Brain microvascular endothelial cell (primary cell): ENCODE data around the gene SPATA31E1.

Experiments used
- DNase-seq: peaks from one replicate; pipeline ENCODE4 v3.0.0-alpha.2; 2020
- H3K27ac ChIP-seq: fragments of 250-450 bp; sonication (Bioruptor Pico); 2 replicates; pipeline ENCODE4 v1.5.1; 2020; ENCODE audit warnings: mild to moderate bottlenecking, moderate library complexity
- H3K27me3 ChIP-seq: fragments of 250-450 bp; sonication (Bioruptor Pico); replicated peaks from 2 replicates; pipeline ENCODE4 v1.5.1; 2020; ENCODE audit warnings: mild to moderate bottlenecking
- H3K36me3 ChIP-seq: fragments of 250-450 bp; sonication (Bioruptor Pico); replicated peaks from 2 replicates; pipeline ENCODE4 v1.5.1; 2020; ENCODE audit warnings: mild to moderate bottlenecking
- H3K4me3 ChIP-seq: 2 replicates; pipeline ENCODE4 v1.5.1; 2011; ENCODE audit warnings: low read depth, mild to moderate bottlenecking, control low read depth, low read length, moderate library complexity
- CTCF ChIP-seq: IDR thresholded peaks from 2 replicates; pipeline ENCODE4 v1.5.1; 2011; ENCODE audit warnings: low read depth, mild to moderate bottlenecking, moderate library complexity, low read length, control low read depth, inconsistent platforms; ENCODE audit errors: missing control alignments
- in situ Hi-C: cut with HindIII; loops from 2 replicates; pipeline ENCODE4 v1.10.0; 2017; ENCODE audit warnings: low sequenced_read_pairs, low pct_ligation_motif_present

SPATA31E1 gene

DNA sequence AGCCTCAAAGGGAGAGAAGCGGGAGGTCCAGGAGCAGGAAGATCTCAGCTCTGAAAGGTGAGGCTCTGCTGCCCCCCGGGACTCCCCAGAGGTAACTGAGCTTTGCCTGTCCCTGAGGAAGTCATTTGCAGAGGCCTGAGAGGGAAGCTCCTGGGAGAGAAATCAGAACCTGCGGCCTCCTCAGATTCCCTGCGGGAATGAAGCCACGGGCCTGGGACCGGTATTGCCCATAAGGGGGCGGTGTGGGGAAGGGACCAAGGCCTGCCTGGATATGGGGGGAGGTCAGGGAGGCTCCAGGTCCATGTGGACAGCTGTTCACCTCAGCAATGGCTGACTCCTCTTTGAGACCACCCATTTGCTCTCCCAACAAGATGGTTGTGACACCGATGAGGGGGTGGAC lies 1.3 kb downstream of the SPATA31E1 start:
- no peak overlapping the region for H3K4me3 ChIP-seq
- H3K27me3 ChIP-seq, result no peaks in the 10 kb centered on the region
- peak; percentile 39 for TF ChIP-seq CTCF
- in situ Hi-C loops, result no loop called here
- H3K36me3 ChIP-seq, result no peaks in the 10 kb centered on the region
- no peak for DNase-seq
- no peak overlapping the region for H3K27ac ChIP-seq

GRCh38 chr9:87884578-87885459 lies 2.1 kb downstream of the SPATA31E1 start:
- H3K27me3 ChIP-seq, result no peaks in the 10 kb centered on the region
- no peak overlapping the region for H3K27ac ChIP-seq
- in situ Hi-C loops, result no loop called here
- no peak for TF ChIP-seq CTCF
- H3K36me3 ChIP-seq, result no peaks in the 10 kb centered on the region
- no peak overlapping the region for H3K4me3 ChIP-seq
- DNase-seq, result no peak

GRCh38 chr9:87885484-87886189 lies 3.0 kb downstream of the SPATA31E1 start:
- Histone ChIP-seq H3K4me3 (no peak overlapping the region), H3K36me3 (no peaks in the 10 kb centered on the region), H3K27me3 (no peaks in the 10 kb centered on the region), H3K27ac (no peak overlapping the region)
- DNase-seq, result no peak
- in situ Hi-C loops, result no loop called here
- TF ChIP-seq CTCF, result no peak

GRCh38 chr9:87886210-87886932 lies 3.7 kb downstream of the SPATA31E1 start:
- in situ Hi-C loops, result no loop called here
- no peak overlapping the region for H3K27ac ChIP-seq
- H3K36me3 ChIP-seq, result no peaks in the 10 kb centered on the region
- DNase-seq, result no peak
- TF ChIP-seq CTCF, result no peak
- no peak overlapping the region for H3K4me3 ChIP-seq
- no peaks in the 10 kb centered on the region for H3K27me3 ChIP-seq

DNA sequence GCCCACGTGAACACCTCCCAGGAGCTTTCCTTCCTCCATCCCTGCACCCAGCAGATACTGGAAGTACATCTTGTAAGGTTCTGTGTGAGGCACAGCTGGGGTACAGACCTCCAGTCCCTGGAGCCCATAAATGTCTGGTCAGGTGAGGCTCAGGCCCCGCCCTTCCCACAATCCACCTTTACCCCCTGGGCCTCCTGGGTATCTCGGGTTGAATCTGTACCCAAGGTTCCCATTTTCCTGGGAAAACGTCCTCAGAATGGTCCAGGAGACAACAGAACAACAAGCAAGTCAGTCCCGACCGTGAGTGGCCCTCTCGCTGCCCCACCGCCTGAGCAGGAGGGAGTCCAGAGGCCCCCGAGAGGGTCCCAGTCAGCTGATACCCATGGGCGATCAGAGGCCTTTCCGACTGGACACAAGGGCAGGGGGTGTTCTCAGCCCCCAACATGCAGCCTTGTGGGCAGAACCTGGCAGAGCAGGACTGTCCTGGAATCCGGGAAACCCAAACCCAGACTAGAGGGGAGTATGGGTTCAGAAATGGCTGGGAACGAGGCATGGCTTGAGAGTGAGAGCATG lies 4.3 kb downstream of the SPATA31E1 start:
- H3K27ac ChIP-seq, result no peak overlapping the region
- no peaks in the 10 kb centered on the region for H3K36me3 ChIP-seq
- no peaks in the 10 kb centered on the region for H3K27me3 ChIP-seq
- H3K4me3 ChIP-seq, result no peak overlapping the region
- DNase-seq, result no peak
- no peak for TF ChIP-seq CTCF
- in situ Hi-C loops, result no loop called here
